HuH-7.5 (cell line): Measurements from ENCODE around the gene SMIM35.
"Not testable (repeated sequence)": the region's sequence is repeated elsewhere in the genome, so short reads cannot be mapped to it uniquely, and the experiment has no call there.

Experiments
- DNase-seq: peaks from one replicate; pipeline ENCODE4 v3.0.0; 2011; ENCODE audit warnings: low spot score

SMIM35 gene

DNA sequence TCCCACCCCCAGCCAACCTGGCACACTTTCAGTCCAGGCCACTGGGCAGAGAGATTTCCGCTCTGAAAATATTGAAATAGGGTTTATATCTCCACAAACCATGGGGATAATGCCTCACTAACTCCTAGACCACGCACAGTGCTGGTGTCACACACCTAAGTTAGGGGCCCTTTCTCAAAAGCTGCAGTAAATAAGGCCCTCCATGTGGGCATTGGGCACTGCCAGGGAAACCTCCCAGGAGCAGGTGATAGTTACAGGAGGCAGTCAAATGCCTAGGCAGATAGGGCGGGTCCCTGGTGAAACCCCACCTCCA, 103.6 kb downstream of the SMIM35 start:
- DNase-seq: no peak

GRCh38 chr11:117980720-117981119, 106.0 kb downstream of the SMIM35 start:
- DNase-seq: no peak

DNA sequence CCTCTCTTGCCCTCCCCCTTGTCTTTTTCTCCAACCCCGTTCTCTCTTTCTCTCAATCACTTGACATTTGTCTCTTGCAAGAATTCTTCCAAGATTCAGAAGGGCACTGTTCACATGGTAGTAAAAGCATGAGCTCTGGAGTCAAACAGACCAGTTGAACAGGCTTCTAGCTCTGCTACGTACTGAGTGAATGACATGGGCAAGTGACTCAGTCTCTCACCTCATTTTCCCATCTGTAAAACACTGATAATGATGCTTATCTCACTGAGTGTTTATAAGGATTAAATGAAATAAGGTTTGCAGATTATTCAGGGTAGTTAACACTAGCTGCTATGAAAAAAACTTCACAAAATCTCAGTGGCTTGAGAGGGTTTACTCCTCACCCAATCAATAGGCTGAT, 106.5 kb downstream of the SMIM35 start:
- DNase-seq: no peak

DNA sequence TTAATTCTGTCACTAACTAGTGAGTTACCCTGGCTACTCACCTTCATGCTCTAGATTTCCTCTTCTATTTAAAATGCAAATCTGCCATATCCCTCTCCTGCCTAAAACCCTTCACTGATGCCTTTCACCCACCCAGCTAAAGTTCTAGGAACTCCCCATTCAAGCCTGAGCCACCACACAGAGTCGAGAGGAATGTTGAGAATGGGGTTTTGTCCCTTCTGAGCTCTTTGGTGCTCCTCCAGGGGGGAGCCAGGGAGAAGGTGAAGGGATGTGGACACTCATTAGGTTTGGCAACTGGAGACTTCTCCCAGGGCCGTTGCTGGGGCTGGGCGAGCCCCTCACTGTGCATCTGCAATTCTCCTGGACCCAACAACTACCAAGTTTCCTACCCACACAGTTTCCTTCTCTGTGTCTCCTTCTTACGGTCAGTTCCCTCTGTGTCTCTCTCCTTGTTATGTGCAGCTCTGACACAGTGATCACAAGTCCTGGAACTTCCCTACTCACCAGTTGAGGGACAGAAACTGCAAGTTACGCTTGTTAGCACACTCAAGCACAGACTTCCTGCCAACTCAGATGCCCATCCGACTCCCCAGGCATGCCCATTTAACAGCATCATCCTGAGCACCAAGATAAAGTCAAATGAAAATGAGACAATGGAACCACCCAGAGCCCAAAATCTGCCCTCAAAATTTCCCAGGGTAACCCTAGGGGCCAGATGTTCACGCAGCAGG, 107.1 kb downstream of the SMIM35 start:
- no peak for DNase-seq

DNA sequence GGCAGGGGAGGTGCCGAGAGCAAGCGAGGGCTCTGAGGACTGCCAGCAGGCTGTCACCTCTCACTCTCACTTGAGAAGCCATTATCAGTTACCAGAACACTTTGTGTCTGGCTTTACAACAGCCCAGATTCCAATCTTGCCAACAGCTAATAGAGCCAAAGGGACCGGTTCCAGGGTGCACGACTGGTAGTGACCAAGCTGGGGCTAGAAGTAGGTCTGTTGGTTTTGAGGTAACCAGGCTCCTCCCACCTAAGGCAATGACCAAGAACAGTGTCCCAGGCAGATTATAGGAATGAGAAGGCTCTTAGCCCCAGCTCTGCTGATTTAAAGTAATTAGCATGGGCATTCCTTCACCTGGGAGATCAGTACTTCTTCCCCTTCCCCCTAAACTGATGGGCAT, 107.8 kb downstream of the SMIM35 start:
- no peak for DNase-seq

DNA sequence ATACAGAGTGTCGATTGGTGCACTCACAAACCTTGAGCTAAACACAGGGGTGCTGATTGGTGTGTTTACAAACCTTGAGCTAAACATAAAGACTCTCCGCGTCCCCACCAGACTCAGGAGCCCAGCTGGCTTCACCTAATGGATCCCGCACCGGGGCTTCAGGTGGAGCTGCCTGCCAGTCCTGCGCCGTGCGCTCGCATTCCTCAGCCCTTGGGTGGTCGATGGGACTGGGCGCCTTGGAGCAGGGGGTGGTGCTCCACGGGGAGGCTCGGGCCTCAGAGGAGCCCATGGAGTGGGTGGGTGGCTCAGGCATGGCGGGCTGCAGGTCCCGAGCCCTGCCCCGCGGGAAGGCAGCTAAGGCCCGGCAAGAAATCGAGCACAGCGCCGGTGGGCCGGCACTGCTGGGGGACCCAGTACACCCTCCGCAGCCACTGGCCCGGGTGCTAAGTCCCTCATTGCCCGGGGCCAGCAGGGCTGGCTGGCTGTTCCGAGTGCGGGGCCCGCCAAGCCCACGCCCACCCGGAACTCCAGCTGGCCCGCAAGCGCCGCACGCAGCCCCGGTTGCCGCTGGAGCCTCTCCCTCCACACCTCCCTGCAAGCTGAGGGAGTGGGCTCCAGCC, 108.4 kb downstream of the SMIM35 start:
- DNase-seq: not testable (repeated sequence)

DNA sequence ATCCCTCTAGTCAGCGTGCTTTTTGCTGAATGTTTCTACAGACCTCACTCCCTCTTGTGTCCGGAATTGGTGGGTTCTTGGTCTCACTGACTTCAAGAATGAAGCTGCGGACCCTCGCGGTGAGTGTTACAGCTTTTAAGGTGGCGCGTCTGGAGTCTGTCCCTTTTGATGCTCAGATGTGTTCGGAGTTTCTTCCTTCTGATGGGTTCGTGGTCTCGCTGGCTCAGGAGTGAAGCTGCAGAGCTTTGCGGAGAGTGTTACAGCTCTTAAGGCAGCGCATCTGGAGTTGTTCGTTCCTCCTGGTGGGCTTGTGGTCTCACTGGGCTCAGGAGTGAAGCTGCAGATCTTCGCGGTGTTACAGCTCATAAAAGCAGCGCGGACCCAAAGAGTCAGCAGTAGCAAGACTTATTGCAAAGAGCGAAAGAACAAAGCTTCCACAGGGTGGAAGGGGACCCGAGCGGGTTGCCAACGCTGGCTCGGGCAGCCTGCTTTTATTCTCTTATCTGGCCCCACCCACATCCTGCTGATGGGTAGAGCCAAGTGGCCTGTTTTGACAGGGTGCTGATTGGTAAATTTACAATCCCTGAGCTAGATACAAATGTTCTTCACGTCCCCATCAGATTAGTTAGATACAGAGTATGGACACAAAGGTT, 109.0 kb downstream of the SMIM35 start:
- DNase-seq: not testable (repeated sequence)

- DNase-seq: no peak
Observed at GRCh38 chr11:117977029-117977428, 109.7 kb downstream of the SMIM35 start.

DNA sequence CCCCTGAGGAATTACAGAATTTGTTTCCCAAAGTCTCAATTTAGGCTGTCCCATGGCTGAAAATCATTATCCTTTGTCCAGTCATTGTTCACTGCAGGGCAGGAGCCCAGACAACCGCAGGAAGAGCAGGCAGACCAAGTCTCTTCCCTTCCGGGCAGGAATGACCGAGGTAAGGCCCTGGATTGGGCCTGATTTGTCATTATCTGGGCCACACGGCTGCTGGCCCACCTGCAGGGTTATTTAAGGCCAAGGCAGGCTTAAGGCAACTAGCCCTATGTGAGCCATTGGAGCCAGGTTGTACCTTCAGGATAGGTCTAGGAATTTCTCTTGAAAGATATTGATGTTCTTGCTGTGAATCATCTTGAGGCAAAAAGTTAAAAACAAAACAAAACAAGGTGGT, 110.3 kb downstream of the SMIM35 start:
- DNase-seq: no peak

DNA sequence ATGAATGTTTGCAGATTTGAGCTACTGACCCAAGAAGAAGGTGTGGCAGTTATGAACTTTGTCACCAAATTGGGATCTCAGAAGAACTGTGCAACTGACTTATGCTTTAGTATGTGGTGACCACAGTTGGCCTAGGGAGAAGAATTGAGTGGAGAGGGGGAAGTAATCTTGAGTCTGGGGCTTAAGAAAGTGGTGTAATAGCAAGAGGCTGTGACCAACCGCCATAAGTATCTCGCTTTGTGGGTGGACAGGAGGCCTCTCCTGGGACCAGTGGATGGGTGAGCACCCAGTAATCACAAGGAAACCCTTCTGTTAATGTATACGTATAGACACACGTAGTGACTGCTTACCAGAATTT, 113.3 kb downstream of the SMIM35 start:
- no peak for DNase-seq

- DNase-seq: no peak
Observed at GRCh38 chr11:117972629-117973502, 113.9 kb downstream of the SMIM35 start.

DNA sequence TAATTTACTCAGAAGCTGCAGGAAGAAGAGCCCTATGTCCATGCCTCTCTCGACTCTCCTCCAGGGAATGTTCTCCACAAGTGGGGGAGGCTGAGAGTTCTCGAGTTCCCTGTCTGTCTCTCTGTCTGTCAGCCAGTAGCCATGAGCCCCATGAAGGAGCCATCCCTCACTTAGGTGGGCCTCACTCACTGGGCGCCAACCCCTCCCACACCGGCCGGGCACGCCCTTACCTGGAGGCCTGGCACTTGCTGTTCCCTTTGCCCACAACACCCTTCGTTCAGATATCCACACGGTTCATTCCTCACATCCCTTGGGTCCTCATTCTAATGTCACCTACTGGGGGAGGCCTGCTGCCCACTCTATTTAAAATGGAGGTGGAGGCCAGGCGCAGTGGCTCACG, 114.7 kb downstream of the SMIM35 start:
- DNase-seq: no peak

- no peak for DNase-seq
Observed at GRCh38 chr11:117970400-117971024, 116.3 kb downstream of the SMIM35 start.

- DNase-seq: no peak
Observed at GRCh38 chr11:117969160-117969991, 117.4 kb downstream of the SMIM35 start.

DNA sequence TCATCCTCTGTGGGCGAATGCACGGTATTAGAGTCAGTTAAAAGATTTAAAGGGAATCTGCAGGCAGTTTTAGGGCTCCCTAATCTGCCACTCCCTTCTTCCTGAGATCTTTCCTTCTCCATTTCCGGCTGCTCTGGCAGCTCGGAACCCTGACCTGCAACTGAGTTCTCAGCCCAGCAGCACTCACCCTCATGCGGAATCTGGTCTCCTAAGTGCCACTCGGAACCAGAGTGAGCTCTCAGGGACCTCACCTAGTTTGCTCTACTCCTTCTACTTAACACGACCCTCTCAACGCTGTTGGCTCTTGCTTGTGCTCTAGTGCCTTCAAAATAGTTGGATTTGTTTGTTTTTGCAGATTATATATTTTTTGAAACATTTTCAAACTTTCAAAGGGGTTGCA, 119.9 kb downstream of the SMIM35 start:
- no peak for DNase-seq

DNA sequence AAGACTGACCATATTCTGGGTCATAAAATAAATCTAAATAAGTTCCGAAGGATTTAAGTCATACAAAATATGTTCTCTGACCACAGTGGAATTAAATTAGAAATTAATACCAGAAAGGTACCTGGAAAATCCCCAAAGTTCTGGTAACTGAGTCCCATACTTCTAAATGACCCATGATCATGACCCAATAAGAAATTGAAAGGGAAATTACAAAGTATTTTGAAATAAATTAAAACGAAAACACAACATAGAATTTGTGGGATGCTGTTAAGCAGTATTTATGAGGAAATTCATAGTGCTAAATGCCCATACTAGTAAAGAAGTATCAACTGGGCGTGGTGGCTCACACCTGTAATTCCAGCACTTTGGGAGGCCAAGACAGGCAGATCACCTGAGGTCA, 123.9 kb downstream of the SMIM35 start:
- no peak for DNase-seq

GRCh38 chr11:117961896-117962295, 124.9 kb downstream of the SMIM35 start:
- no peak for DNase-seq

DNA sequence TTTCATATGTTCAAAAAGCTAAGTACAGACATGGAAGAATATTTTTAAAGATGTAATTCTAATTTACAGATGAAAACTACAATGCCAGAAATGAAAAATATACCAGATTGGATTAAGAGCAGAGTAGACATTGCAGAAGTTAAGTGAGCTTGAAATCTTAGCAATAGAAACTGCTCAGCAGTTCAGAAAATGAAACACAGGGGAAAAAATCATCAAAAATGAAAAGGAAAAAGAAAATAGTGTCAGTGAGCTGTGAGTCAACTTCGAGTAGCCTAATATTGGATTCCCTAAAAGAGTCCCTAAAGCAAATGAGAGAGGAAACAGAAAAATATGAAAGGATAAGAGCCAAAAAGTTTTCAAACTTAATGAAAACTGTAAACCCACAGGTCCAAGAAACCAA, 126.4 kb downstream of the SMIM35 start:
- DNase-seq: no peak

GRCh38 chr11:117959438-117960149, 127.2 kb downstream of the SMIM35 start:
- no peak for DNase-seq

GRCh38 chr11:117958949-117959348, 127.8 kb downstream of the SMIM35 start:
- no peak for DNase-seq
